Progenitor cell of endocrine pancreas (in vitro differentiated cells): ENCODE data around the gene DFFB. TPM values are rescaled to one million over a fixed set of nuclear protein-coding genes. Genes with fewer than 3 reads are reported as not detected.

ENCODE experiments used
- DNase-seq: peaks from one replicate; pipeline ENCODE4 v3.0.0; 2021; ENCODE audit warnings: low spot score; ENCODE audit not compliant: unreplicated experiment
- H3K27ac Mint-ChIP-seq: 2 replicates; pipeline ENCODE4 v1.8.0; 2021; ENCODE audit warnings: mild to moderate bottlenecking, moderate library complexity, mixed read lengths
- H3K27me3 Mint-ChIP-seq: 2 replicates; pipeline ENCODE4 v1.8.0; 2021; ENCODE audit warnings: mixed read lengths
- H3K36me3 Mint-ChIP-seq: 2 replicates; pipeline ENCODE4 v1.8.0; 2022; ENCODE audit warnings: mixed read lengths; ENCODE audit not compliant: insufficient read depth
- H3K4me1 Mint-ChIP-seq: 2 replicates; pipeline ENCODE4 v1.8.0; 2021; ENCODE audit warnings: low read depth, mixed read lengths
- H3K4me3 Mint-ChIP-seq: 2 replicates; pipeline ENCODE4 v1.8.0; 2021; ENCODE audit warnings: low read depth, mild to moderate bottlenecking, moderate library complexity, mixed read lengths
- H3K9me3 Mint-ChIP-seq: 2 replicates; pipeline ENCODE4 v1.8.0; 2021; ENCODE audit warnings: low read depth, mixed read lengths
- total RNA-seq: library from RNA; stranded (reverse); gene quantifications from 2 replicates; pipeline ENCODE4 v1.2.1, GENCODE V29; 2021
- TF ChIP-seq, protein P1 (sequence below): fragments of 200-600 bp; sonication (generic); IDR thresholded peaks from one replicate; pipeline ENCODE4 v1.5.0; 2021; ENCODE audit warnings: antibody characterized with exemption, mild to moderate bottlenecking; ENCODE audit not compliant: unreplicated experiment

The DFFB gene
- total RNA-seq, 1 donor from 2014 or later: 11.9 TPM

DNA sequence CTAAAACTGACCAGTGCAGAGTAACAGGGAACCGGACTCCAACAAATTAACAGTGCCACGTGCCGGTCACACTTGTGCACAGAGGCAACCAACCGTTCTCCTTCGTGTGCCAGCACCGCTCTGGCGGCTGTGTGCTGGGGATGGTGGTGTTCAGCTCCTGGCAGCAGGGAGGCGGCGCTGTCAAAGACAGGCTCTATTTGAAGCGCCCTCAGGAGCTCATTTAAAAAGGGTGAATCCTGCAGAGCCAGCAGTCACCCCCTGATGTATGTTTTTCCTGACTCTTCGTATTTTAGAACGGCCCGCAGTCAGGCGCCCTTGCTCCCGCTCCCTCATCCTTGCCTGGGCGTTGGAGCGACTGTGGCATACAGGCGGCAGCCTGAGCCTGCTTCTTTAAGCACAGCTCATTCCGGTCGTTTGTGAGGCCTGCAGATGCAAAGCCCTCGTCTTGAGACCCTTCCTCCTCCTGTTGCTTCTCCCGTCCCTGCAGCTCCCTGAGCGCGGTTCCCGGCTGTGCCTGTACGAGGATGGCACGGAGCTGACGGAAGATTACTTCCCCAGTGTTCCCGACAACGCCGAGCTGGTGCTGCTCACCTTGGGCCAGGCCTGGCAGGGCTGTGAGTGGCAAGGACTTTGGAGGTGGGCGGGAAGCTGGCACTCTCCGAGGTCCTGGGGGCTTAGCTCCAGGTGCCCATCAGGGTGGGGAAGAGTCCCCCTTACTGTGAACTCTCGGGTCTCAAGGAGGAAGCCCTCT lies 1.1 kb downstream of the DFFB start:
- no peak for DNase-seq
- TF ChIP-seq, protein P1, sequence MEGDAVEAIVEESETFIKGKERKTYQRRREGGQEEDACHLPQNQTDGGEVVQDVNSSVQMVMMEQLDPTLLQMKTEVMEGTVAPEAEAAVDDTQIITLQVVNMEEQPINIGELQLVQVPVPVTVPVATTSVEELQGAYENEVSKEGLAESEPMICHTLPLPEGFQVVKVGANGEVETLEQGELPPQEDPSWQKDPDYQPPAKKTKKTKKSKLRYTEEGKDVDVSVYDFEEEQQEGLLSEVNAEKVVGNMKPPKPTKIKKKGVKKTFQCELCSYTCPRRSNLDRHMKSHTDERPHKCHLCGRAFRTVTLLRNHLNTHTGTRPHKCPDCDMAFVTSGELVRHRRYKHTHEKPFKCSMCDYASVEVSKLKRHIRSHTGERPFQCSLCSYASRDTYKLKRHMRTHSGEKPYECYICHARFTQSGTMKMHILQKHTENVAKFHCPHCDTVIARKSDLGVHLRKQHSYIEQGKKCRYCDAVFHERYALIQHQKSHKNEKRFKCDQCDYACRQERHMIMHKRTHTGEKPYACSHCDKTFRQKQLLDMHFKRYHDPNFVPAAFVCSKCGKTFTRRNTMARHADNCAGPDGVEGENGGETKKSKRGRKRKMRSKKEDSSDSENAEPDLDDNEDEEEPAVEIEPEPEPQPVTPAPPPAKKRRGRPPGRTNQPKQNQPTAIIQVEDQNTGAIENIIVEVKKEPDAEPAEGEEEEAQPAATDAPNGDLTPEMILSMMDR: peak; percentile 5
- H3K9me3 Mint-ChIP-seq: no peaks in the 10 kb centered on the region
- peak overlapping the region; percentile 98 for H3K4me3 Mint-ChIP-seq
- peaks cover 15% of the 10 kb centered on the region for H3K4me1 Mint-ChIP-seq
- H3K27ac Mint-ChIP-seq: peak overlapping the region; percentile 12
- H3K27me3 Mint-ChIP-seq: no peaks in the 10 kb centered on the region
- H3K36me3 Mint-ChIP-seq: peaks cover under 1% of the 10 kb centered on the region

- TF ChIP-seq, protein P1: no peak
- DNase-seq: no peak
- H3K36me3 Mint-ChIP-seq: peaks cover 8% of the 10 kb centered on the region
- H3K4me1 Mint-ChIP-seq: peaks cover 9% of the 10 kb centered on the region
- H3K4me3 Mint-ChIP-seq: no peak overlapping the region
- no peaks in the 10 kb centered on the region for H3K9me3 Mint-ChIP-seq
- H3K27me3 Mint-ChIP-seq: no peaks in the 10 kb centered on the region
- no peak overlapping the region for H3K27ac Mint-ChIP-seq
These were observed 6.1 kb downstream of the DFFB start for GRCh38 chr1:3863231-3863935.

GRCh38 chr1:3864884-3865283 lies 7.6 kb downstream of the DFFB start:
- H3K9me3 Mint-ChIP-seq: no peaks in the 10 kb centered on the region
- DNase-seq: no peak
- no peak overlapping the region for H3K4me3 Mint-ChIP-seq
- H3K27me3 Mint-ChIP-seq: no peaks in the 10 kb centered on the region
- peaks cover 6% of the 10 kb centered on the region for H3K4me1 Mint-ChIP-seq
- H3K36me3 Mint-ChIP-seq: peaks cover 13% of the 10 kb centered on the region
- TF ChIP-seq, protein P1: no peak
- no peak overlapping the region for H3K27ac Mint-ChIP-seq

GRCh38 chr1:3865606-3866160 lies 8.4 kb downstream of the DFFB start:
- Mint-ChIP-seq H3K9me3 (no peaks in the 10 kb centered on the region), H3K4me3 (no peak overlapping the region), H3K27me3 (no peaks in the 10 kb centered on the region), H3K27ac (no peak overlapping the region), H3K36me3 (peaks cover 15% of the 10 kb centered on the region), H3K4me1 (peaks cover 6% of the 10 kb centered on the region)
- DNase-seq: no peak
- TF ChIP-seq, protein P1: no peak

DNA sequence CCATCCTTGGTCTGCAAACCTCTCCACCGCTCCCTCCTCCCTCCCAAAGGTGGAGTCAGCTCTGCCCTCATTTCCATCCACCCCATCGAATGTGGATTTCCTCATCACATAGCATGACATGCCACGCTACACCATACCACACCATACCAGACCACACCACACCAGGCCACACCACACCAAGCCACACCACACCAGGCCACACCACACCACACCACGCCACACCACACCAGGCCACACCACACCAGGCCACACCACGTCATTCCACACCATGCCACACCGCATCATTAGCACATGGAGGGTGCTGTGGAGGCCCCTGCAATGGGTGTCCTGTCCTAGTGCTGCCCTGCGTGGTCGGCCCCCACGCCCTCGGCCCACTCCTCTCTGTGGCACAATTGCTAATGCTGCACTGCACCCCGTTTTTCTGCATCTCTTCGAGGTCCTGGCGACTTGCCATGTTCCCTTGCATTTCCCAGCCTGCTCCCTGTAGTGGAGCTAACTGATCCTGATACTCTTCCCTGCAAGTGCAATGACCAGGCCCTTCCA lies 11.3 kb downstream of the DFFB start:
- no peak overlapping the region for H3K27ac Mint-ChIP-seq
- no peak for DNase-seq
- no peaks in the 10 kb centered on the region for H3K27me3 Mint-ChIP-seq
- H3K4me1 Mint-ChIP-seq: peaks cover 6% of the 10 kb centered on the region
- H3K9me3 Mint-ChIP-seq: no peaks in the 10 kb centered on the region
- TF ChIP-seq, protein P1: no peak
- no peak overlapping the region for H3K4me3 Mint-ChIP-seq
- H3K36me3 Mint-ChIP-seq: peaks cover 15% of the 10 kb centered on the region
